Uterus (tissue), 4 donors: ENCODE results near the gene THSD7B. TPM values are rescaled to one million over a fixed set of nuclear protein-coding genes. Genes with fewer than 3 reads are reported as not detected.
"Not testable (repeated sequence)": the region's sequence is repeated elsewhere in the genome, so short reads cannot be mapped to it uniquely, and the experiment has no call there.

Experiments
- DNase-seq, 2 donors: peaks; one replicate each; pipeline ENCODE4 v3.0.0-alpha.2; 2019 to 2020
- H3K27ac ChIP-seq, 2 donors: fragments of 200-600 bp; sonication (generic); 1 replicate in 1 of 2; 2 replicates in 1 of 2; pipeline ENCODE4 v1.5.1; 2016 to 2018
- H3K27me3 ChIP-seq, 2 donors: fragments of 200-600 bp; sonication (generic); one replicate each; pipeline ENCODE4 v1.5.1; 2018 to 2019; ENCODE audit warnings: control low read depth in 1 of 2
- H3K36me3 ChIP-seq, 2 donors: fragments of 200-600 bp; sonication (generic); one replicate each; pipeline ENCODE4 v1.5.1; 2019; ENCODE audit warnings: control low read depth in 1 of 2
- H3K4me1 ChIP-seq, 2 donors: fragments of 200-600 bp; sonication (generic); one replicate each; pipeline ENCODE4 v1.5.1; 2018 to 2019; ENCODE audit warnings: control low read depth in 1 of 2
- H3K4me3 ChIP-seq, 2 donors: fragments of 200-600 bp; sonication (generic); 1 replicate in 1 of 2; 2 replicates in 1 of 2; pipeline ENCODE4 v1.5.1; 2018 to 2019; ENCODE audit warnings: mild to moderate bottlenecking in 1 of 2
- H3K9me3 ChIP-seq, 2 donors: fragments of 200-600 bp; sonication (generic); one replicate each; pipeline ENCODE4 v1.5.1; 2019; ENCODE audit warnings: control low read depth in 1 of 2
- POLR2A ChIP-seq, 2 donors: fragments of 450-650 bp; IDR thresholded peaks; one replicate each; pipeline ENCODE4 v1.6.1; 2016; ENCODE audit warnings: antibody characterized with exemption in 2 of 2, mild to moderate bottlenecking in 1 of 2, moderate library complexity in 1 of 2
- intact Hi-C: fragments of 100-400 bp; cut with DNase I; formaldehyde crosslinking; loops from one replicate; pipeline ENCODE4 v1.15.1; 2023; ENCODE audit warnings: low total_unique reads
- total RNA-seq, 4 donors: library from RNA; depleted of rRNA in 3 of 4; stranded (reverse); fragments of >200 nt in 3 of 4; gene quantifications; one replicate each; pipeline versions ENCODE4 v1.1.0 to v1.2.4, GENCODE V29; 2014 to 2023
- TF ChIP-seq, protein P1 (sequence below), 4 experiments: fragments of 200-600 bp in 2 of 4; fragments of 450-650 bp in 2 of 4; sonication (generic) in 2 of 4; IDR thresholded peaks; one replicate each; pipeline ENCODE4 v1.5.1; 2016 to 2019; ENCODE audit warnings: antibody characterized with exemption in 4 of 4, mild to moderate bottlenecking in 2 of 4, moderate library complexity in 1 of 4
- donor health status: DM: yes; HTN: yes; CAD: no.

THSD7B gene
- total RNA-seq, 4 donors from 2014 or later, result 0.26 to 9.6 (median 0.67) TPM; not detected in 1

- Histone ChIP-seq H3K36me3 (no peaks in the 10 kb centered on the region), H3K9me3 (no peaks in the 10 kb centered on the region), H3K4me3 (no peak overlapping the region), H3K27ac (no peak overlapping the region), H3K27me3 (no peaks in the 10 kb centered on the region), H3K4me1 (no peaks in the 10 kb centered on the region)
- no peak for DNase-seq
- intact Hi-C loops, result no loop called here
- TF ChIP-seq, protein P1, sequence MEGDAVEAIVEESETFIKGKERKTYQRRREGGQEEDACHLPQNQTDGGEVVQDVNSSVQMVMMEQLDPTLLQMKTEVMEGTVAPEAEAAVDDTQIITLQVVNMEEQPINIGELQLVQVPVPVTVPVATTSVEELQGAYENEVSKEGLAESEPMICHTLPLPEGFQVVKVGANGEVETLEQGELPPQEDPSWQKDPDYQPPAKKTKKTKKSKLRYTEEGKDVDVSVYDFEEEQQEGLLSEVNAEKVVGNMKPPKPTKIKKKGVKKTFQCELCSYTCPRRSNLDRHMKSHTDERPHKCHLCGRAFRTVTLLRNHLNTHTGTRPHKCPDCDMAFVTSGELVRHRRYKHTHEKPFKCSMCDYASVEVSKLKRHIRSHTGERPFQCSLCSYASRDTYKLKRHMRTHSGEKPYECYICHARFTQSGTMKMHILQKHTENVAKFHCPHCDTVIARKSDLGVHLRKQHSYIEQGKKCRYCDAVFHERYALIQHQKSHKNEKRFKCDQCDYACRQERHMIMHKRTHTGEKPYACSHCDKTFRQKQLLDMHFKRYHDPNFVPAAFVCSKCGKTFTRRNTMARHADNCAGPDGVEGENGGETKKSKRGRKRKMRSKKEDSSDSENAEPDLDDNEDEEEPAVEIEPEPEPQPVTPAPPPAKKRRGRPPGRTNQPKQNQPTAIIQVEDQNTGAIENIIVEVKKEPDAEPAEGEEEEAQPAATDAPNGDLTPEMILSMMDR (IDR thresholded peaks at IDR 0.05), result no peak
- TF ChIP-seq POLR2A (IDR thresholded peaks at IDR 0.05), result no peak
Observed at GRCh38 chr2:137316075-137316474, 550.7 kb downstream of the THSD7B start.

DNA sequence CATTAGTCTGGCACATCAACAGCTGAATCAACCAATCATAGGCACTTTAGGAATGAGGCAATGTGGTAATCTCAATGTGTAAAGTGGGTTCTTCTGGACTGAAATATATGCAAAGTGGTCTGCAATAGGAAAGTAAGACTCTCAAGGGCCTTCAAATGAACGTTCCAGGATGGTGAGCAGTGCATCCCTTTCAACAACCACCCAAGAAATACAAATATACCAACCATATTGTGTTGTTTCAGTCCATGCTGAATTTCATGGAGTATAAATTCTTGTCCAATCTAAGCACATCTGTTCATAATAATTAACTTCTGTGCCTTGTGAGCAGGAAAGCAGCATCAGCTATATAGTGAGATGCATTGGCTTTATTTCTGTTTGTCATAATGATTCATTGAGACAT is 556.2 kb downstream of the THSD7B start:
- no peak overlapping the region for H3K4me3 ChIP-seq
- H3K27me3 ChIP-seq, result no peaks in the 10 kb centered on the region
- no peak for DNase-seq
- TF ChIP-seq POLR2A (IDR thresholded peaks at IDR 0.05), result no peak
- TF ChIP-seq, protein P1 (IDR thresholded peaks at IDR 0.05), result no peak
- H3K27ac ChIP-seq, result no peak overlapping the region
- intact Hi-C loops, result no loop called here
- no peaks in the 10 kb centered on the region for H3K4me1 ChIP-seq
- H3K9me3 ChIP-seq, result no peaks in the 10 kb centered on the region
- H3K36me3 ChIP-seq, result no peaks in the 10 kb centered on the region

DNA sequence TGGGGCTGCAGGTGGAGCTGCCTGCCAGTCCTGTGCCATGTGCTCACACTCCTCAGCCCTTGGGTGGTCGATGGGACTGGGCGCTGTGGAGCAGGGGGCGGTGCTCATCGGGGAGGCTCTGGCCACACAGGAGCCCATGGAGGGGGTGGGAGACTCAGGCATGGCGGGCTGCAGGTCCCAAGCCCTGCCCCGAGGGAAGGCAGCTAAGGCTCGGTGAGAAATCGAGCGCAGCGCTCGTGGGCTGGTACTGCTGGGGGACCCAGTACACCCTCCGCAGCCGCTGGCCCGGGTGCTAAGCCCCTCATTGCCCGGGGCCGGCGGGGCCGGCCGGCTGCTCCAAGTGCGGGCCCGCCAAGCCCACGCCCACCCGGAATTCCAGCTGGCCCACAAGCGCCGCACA is 566.2 kb downstream of the THSD7B start:
- H3K36me3 ChIP-seq, DNase-seq, intact Hi-C loops, H3K9me3 ChIP-seq, H3K27me3 ChIP-seq, H3K4me3 ChIP-seq, H3K27ac ChIP-seq, H3K4me1 ChIP-seq: not testable (repeated sequence)

DNA sequence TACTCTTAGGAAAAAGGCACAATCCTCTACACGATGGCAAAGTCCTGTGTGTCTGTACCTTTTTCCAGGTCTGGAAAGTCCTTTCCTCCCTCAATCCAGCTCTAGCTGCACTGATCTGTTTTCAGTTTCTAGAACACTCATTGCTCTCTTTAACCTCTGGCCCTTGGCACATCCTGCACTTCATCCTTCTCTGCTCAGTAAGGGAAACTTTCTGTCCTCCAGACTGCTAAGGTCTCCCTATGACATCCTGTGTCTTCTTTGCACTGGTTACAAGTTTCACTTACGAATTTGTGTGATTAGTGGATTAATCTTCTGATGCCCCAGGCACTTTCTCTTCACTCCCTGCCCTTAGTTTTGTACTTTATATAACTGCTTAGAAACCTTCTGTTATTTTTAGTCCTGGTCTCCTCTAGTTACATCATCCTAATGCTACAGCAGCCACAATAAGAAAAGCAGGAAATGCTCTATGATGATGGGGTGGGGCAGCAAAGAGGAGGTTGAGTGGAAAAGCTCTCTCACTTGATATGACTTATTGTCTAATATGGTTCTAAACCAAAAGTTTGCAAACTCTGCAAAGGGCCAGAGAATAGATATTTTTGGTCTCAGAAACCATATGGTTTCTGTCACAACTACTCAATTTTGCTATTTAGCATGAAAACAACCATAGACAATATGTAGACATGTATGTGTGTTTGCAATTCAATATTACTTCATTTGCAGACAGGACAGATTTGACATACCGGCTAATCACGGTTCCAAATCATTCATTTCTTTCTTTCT is 568.2 kb downstream of the THSD7B start:
- Histone ChIP-seq H3K27me3 (no peaks in the 10 kb centered on the region), H3K27ac (no peak overlapping the region), H3K9me3 (no peaks in the 10 kb centered on the region), H3K4me1 (no peaks in the 10 kb centered on the region), H3K4me3 (no peak overlapping the region), H3K36me3 (no peaks in the 10 kb centered on the region)
- intact Hi-C loops, result no loop called here
- no peak for DNase-seq
- TF ChIP-seq POLR2A (IDR thresholded peaks at IDR 0.05), result no peak
- TF ChIP-seq, protein P1 (IDR thresholded peaks at IDR 0.05), result no peak

- no peaks in the 10 kb centered on the region for H3K9me3 ChIP-seq
- H3K27me3 ChIP-seq, result no peaks in the 10 kb centered on the region
- H3K4me3 ChIP-seq, result no peak overlapping the region
- no peak for DNase-seq
- intact Hi-C loops, result no loop called here
- no peak overlapping the region for H3K27ac ChIP-seq
- TF ChIP-seq, protein P1 (IDR thresholded peaks at IDR 0.05), result no peak
- TF ChIP-seq POLR2A (IDR thresholded peaks at IDR 0.05), result no peak
- no peaks in the 10 kb centered on the region for H3K4me1 ChIP-seq
- H3K36me3 ChIP-seq, result no peaks in the 10 kb centered on the region
Observed at GRCh38 chr2:137336067-137336466, 570.7 kb downstream of the THSD7B start.
